LHCN-M2 (cell line): ENCODE results near the gene PHF5A. TPM values are rescaled to one million over a fixed set of nuclear protein-coding genes. Genes with fewer than 3 reads are reported as not detected.
"Not testable (repeated sequence)": the region's sequence is repeated elsewhere in the genome, so short reads cannot be mapped to it uniquely, and the experiment has no call there.

Experiments used
- DNase-seq: peaks from one replicate; pipeline ENCODE4 v3.0.0-alpha.2; 2012; ENCODE audit warnings: low read depth
- total RNA-seq: library from RNA; depleted of rRNA; stranded (reverse); fragments of >200 nt; gene quantifications from 2 replicates; pipeline ENCODE4 v1.2.3, GENCODE V29; 2014

The PHF5A gene
- total RNA-seq, 1 experiment from 2014 or later: 71.5 TPM

DNA sequence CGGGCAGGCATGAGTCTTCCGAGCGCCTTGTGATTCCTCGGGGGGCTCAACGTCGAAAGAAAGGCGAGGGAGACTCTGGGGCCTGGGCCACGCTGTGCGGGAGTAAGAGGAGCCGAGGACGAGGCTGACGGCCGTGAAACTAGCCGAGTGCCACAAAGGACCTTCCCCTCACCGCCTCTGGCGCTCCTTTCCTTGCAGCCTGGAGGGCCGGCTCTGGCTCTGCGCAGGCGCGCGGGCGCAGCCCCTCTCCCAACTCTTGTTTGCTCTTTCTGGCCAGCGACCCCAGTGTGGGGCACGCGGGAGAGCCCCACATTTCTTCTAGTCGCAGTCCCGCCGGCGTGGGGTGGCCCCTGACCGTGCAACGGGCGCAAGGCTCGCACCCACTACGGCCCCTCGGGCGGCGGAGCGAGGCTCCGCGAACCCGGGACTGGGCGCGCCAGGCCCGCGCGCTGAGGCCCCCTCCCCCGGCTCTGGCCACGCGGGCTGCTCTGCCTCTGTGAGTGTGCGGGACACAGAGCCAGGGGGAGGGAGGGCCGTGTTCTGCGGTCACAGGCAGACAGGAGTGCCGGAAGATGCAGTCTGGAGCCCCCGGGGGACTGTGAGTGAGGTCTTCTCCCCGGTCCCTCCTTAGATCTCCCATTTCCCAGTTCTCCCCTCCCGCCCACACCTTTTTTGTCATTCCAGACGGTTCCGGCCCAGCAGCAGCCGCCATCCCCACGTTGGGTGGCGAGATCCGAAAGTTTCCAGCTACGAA lies 20.9 kb downstream of the PHF5A start:
- peak; percentile 49 for DNase-seq

DNA sequence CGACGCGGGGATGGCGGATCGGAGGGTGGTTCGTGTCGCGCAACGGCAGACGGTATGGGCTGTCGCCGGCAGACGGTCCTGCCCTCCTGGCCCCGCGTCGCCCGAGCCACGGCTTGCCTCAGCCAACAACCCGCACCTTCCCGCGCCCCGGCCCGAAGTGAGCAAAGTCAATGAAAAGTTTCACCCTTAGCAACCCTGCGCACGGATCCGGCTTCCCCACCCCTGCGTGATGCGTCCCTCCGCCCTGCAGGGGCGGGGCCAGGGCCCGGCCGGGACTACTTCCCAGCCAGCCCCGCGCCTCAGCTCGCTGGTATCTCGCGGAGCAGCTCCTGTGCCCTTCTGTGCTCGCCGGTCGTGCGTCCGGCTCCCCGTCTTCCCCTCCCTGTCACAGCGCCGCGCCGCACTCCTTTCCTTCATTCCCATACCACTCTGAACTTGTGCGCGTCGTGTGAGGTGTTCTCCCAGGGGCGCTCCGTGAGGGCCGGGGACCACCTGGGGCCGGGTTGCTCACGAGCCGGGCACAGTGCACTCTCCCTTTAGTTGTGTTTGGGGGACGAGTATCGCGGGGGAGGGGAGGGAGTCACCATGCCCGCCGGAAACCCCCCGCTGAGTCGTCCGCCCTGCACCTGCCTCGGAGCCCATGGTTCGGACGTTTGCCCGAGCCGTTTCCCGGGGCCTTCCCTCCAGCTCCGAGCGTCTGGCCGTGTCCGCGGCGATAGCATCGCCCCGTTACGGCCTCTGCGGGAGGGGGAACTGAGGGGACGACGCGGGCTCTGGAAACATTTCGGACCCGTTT lies 21.7 kb downstream of the PHF5A start, which contains the start of gene TOB2:
Gene TOB2 (minus strand): TSS at position 163 of the 796 bp plus-strand sequence. CDS start 9,456 bp downstream, outside the sequence.
- DNase-seq: peak; percentile 91

GRCh38 chr22:41446057-41446501 lies 22.4 kb downstream of the PHF5A start:
- DNase-seq: peak; percentile 12

DNA sequence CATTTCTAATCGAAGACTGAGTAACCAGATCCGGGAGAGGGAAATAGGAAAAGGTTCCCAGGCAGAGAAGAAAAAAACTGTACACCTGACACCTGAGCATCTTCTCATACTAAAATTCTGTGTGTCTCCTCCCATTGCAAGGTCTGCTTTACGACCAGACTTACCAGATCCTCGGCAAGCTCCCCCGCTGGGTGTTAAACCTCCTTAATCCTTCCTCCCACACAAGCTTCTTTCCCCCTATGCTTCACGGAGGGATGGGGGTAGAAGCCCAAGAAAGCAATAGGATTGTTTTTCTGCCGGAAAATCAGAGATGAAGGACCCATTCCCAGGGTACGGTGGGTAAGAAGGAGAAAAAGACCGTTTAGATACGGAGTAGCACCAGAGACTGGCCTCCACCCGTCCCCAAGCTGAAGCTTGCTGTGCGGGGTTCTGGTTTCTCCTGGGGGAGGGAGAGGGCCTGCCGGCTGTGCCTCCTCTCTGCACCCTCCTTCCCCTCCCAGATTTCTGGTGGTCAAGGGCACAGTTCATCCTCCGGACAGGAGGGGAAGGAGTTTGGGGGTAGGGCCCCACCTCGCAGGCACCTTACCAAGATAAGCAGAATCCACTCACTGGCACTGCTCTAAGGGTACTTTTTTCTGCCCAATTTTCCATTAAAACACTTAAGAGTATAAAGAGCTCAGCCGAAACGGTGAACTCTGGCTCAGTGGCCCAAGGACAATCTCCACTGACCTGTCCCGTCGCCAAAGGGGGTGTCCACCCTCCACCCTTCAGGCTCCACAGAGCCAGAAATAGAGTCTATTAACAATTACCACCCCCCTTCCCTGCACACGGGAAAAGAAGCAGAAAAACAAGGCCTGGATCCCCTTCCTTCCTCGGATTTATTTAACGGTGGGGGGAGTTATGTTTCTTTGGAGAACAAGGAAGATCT lies 23.1 kb downstream of the PHF5A start:
- peak; percentile 11 for DNase-seq

DNA sequence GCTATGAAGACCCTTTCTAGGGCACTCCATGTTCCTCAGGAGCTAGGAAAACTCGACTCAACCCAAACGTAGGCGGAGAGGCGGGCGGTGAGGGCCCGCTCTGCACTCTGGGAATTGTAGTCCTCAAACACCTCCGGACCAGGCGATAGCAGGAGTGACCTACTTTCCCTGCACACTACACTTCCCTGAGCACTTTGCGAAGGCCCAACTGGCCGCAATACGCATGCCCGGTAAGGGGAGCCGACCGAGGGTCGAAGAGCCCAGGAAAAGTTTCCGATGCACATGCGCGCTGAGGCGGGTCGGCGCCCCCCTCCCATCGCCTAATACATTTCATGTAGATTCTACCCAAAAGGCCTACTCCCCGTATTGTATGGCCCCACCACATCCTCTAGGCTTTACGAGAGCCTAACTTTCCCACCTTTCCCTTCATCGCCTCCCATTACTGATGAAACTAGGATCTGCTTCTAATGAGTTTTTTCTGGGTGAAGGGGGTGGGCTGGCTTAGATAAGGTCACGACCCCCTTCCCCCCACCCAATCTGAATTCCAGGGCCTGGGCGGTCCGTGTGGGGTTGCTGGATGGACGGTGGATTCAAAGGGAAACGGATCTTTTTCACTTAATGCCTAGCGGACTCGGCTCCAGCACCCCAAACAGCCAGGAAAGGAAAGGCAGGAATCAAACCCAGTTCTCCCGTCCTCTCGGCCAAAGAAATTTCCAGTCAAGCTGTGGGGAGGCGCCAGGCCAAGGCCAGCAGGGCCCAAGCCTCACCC lies 23.9 kb downstream of the PHF5A start:
- DNase-seq: peak; percentile 95

- DNase-seq: no peak
These were observed 26.2 kb downstream of the PHF5A start for GRCh38 chr22:41442240-41442792.

DNA sequence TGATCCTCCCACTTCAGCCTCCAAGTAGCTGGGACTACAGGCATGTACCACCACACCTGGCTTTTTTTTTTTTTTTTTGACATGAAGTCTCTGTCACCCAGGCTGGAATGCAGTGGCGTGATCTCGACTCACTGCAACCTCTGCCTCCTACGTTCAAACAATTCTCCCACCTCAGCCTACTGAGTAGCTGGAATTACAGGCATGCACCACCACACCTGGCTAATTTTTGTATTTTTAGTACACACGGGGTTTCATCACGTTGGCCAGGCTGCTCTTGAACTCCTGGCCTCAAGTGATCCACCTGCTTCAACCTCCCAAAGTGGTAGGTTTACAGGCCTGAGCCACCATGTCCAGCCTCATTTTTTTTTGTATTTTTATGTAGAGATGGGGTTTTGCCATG lies 28.0 kb downstream of the PHF5A start:
- not testable (repeated sequence) for DNase-seq

DNA sequence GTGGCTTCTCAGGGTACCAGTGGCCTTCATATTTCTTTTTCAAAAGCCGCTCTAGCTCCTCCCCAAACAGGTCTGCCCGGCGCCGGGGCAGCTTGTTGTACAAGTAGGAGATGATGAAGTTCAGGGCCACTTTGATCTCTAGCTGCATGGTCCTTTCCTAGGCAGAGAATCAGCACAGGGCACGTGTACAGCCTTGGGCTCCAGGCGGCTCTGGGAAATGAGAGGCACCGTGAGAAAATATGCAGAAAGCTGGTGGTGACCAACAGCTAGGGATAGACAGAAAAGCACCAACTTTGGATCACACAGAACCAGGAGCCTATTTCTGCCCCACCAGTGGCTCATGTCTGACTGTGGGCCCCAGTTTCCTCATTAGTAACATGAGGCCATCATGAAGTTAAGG lies 31.3 kb downstream of the PHF5A start:
- DNase-seq: no peak

- DNase-seq: no peak
These were observed 32.0 kb downstream of the PHF5A start for GRCh38 chr22:41436322-41437113.

- no peak for DNase-seq
These were observed 32.9 kb downstream of the PHF5A start for GRCh38 chr22:41435560-41435959.

- not testable (repeated sequence) for DNase-seq
These were observed 34.0 kb downstream of the PHF5A start for GRCh38 chr22:41434361-41435003.

- DNase-seq: not testable (repeated sequence)
These were observed 35.0 kb downstream of the PHF5A start for GRCh38 chr22:41433480-41433879.

DNA sequence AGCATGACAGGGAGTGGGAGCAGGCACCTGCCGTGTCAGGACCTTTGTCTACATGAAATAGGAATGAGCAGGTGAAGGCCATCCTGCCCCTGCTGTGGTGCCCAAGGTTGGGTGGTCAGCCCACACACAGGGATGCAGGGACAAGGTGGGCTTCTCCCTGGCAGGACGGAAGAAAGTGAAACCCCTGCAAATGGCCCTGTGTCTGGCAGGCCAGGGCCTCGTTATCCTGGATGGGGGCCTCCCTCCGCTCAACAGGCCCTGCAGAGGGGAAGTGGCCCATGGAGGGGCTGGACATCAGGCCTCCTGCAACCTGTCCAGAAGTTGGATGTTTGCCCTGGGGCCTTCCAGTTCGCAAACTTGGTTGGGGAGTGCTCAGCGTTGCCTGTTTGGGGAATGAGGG lies 36.8 kb downstream of the PHF5A start:
- DNase-seq: no peak

- DNase-seq: no peak
These were observed 38.5 kb downstream of the PHF5A start for GRCh38 chr22:41429951-41430332.

DNA sequence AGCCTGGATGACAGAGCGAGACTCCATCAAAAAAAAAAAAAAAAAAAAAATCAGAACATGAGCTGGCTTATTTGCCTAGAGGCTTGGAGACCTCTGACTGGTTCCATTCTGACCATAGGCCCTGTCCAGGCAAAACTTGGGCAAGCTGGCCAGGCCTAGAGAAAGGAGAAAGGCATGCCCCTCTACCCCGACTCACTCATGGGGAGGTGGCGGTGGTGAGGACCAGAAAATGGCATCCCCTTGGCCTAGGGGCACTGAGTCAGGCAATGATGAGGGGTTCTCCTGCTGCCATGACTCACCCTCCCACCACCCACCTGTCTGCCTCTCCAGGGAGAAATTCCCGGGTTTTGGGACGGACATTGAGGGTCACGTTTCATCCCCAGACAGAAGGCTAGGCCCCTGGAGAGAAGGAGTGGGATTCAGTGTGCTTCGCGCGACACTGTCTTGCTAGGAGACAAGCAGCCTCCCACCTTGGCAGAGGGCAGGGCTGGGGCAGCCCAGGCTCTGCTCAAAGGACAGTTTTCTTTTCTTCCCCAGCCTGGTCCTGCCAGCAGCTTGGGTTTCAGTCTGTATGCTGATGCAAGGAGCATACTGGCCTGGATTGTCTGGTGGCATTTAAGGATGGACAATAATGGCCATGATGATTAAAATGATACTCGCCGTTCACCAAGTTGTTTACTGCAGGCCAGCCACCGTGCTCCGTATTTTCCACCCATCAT lies 39.1 kb downstream of the PHF5A start:
- peak; percentile 27 for DNase-seq

DNA sequence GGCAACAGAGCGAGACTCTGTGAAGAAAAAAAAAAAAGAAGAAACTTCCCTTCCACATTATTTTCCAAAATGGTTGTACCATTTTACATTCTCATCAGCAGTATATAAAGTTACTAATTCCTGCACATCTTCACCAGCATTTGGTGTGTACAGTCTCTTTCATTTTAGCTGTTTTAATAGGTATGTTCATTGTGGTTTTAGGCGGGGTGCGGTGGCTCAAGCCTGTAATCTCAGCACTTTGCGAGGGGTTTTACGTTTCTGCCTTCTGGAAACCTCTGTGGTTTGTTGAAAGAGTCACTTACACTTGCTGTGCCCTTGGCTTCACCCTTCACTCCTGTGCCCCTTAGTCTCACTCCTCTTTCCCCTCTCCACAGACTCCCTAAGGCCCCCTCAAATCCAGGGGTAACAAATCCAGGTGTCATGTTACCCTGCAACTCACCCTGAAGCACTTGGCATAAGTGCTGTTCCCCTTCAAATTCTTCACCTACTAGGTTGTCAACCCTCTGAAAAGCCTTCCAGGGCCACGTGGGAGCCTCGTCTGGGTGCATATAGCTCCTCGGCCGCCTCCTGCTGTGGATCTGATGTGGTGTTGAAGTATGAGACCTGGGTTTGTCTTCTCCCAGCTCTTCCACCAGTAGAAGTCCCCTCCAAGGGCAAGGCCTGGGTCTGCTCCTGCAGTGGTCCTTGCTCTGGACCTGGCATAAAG lies 42.7 kb downstream of the PHF5A start:
- peak; percentile 15 for DNase-seq

DNA sequence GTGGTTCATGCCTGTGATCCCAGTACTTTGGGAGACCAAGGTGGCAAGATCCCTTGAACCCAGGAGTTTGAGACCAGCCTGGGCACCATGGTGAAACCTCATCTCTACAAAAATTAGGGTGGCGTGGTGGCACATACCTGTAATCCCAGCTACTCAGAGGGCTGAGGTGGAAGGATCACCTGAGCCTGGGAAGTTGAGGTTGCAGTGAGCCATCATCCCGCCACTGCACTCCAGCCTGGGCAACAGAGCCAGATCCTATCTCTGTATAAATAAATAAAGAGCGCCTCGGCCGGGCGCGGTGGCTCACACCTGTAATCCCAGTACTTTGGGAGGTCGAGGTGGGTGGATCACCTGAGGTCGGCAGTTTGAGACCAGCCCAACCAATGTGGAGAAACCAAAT lies 49.8 kb downstream of the PHF5A start:
- DNase-seq: no peak
